HCT116 (cell line): ENCODE data around the gene FAM20C. TPM values are rescaled to one million over a fixed set of nuclear protein-coding genes. Genes with fewer than 3 reads are reported as not detected.

Experiments
- ATAC-seq: fragments of 200-7000 bp; cut with Tn5 transposase; 2 replicates; pipeline ENCODE4 v1.9.1; 2020; ENCODE audit warnings: mild to moderate bottlenecking, moderate library complexity
- BruUV-seq: library from RNA; stranded (reverse); fragments of 400-500 nt; replicated peaks from 2 replicates; lab custom pipeline; 2021; lab: Mats Ljungman, UMichigan
- CTCF ChIA-PET: fragments of 300-600 bp; sonication (Branson Sonifier 250); formaldehyde crosslinking; loops from one replicate; lab custom pipeline; 2021; ENCODE audit warnings: antibody characterized with exemption; lab: Charles Lee
- POLR2A ChIA-PET: fragments of 300-600, 350-600 bp; sonication (Branson Sonifier 250); formaldehyde crosslinking; loops from one replicate; lab custom pipeline; 2021; ENCODE audit warnings: antibody characterized with exemption; lab: Charles Lee
- RAD21 ChIA-PET, 2 experiments: fragments of 300-600 bp; sonication (Branson Sonifier 250); formaldehyde crosslinking; loops; one replicate each; lab custom pipeline; 2023; ENCODE audit warnings: low total read pairs in 2 of 2; ENCODE audit not compliant: uncharacterized antibody in 2 of 2, unreplicated experiment in 2 of 2, low non-redundant PET in 1 of 2; lab: Charles Lee
- DNase-seq: peaks from one replicate; pipeline ENCODE4 v3.0.0-alpha.2; 2010; ENCODE audit warnings: low read depth, low spot score
- H2AFZ ChIP-seq: fragments of 200-600 bp; shearing (Covaris generic), sonication (generic); 2 replicates; pipeline ENCODE4 v1.6.1; 2017; ENCODE audit warnings: low read depth, mixed run types, mixed read lengths, antibody characterized with exemption, low read length; ENCODE audit not compliant: poor library complexity, severe bottlenecking
- H3K27ac ChIP-seq: 2 replicates; pipeline ENCODE4 v1.5.1; 2012; ENCODE audit warnings: low read depth, low read length
- H3K27me3 ChIP-seq: fragments of 200-600 bp; sonication (generic); 2 replicates; pipeline ENCODE4 v1.6.1; 2016; ENCODE audit warnings: mixed run types, low read length, mixed read lengths; ENCODE audit not compliant: insufficient read depth
- H3K36me3 ChIP-seq, 2 experiments: fragments of 200-500 bp in 1 of 2; fragments of 200-600 bp in 1 of 2; sonication (Bioruptor generic) in 1 of 2; sonication (generic) in 1 of 2; 2 replicates each; pipeline versions ENCODE4 v1.5.1 to v1.6.1; 2014 to 2016; ENCODE audit warnings: low read length in 2 of 2, inconsistent platforms in 1 of 2, mixed read lengths in 1 of 2, mixed run types in 1 of 2; ENCODE audit not compliant: insufficient read depth in 2 of 2, control insufficient read depth in 1 of 2
- H3K4me1 ChIP-seq, 2 experiments: fragments of 200-600 bp in 1 of 2; sonication (generic) in 1 of 2; 2 replicates each; pipeline versions ENCODE4 v1.5.1 to v1.6.1; 2012 to 2017; ENCODE audit warnings: low read length in 2 of 2, inconsistent platforms in 1 of 2, mild to moderate bottlenecking in 1 of 2, mixed read lengths in 1 of 2, mixed run types in 1 of 2, moderate library complexity in 1 of 2; ENCODE audit not compliant: insufficient read depth in 2 of 2, control insufficient read depth in 1 of 2
- H3K4me2 ChIP-seq: fragments of 200-600 bp; sonication (generic); 2 replicates; pipeline ENCODE4 v1.6.1; 2017; ENCODE audit warnings: mixed run types, low read length, mixed read lengths
- H3K4me3 ChIP-seq, 2 experiments: fragments of 200-600 bp in 1 of 2; sonication (generic) in 1 of 2; replicated peaks in 1 of 2; 2 replicates each; pipeline ENCODE4 v1.5.1; 2011 to 2016; ENCODE audit warnings: low read length in 2 of 2, control low read depth in 1 of 2, low read depth in 1 of 2, mild to moderate bottlenecking in 1 of 2, mixed read lengths in 1 of 2, mixed run types in 1 of 2
- H3K79me2 ChIP-seq: fragments of 200-600 bp; sonication (generic); 2 replicates; pipeline ENCODE4 v1.6.1; 2017; ENCODE audit warnings: mild to moderate bottlenecking, mixed run types, low read length, moderate library complexity, mixed read lengths; ENCODE audit not compliant: insufficient read depth
- H3K9ac ChIP-seq: fragments of 200-600 bp; sonication (generic); 2 replicates; pipeline ENCODE4 v1.6.1; 2016; ENCODE audit warnings: low read length, mixed read lengths
- H3K9me2 ChIP-seq: fragments of 200-600 bp; sonication (generic), shearing (Covaris generic); 2 replicates; pipeline ENCODE4 v1.6.1; 2017; ENCODE audit warnings: mixed run types, mild to moderate bottlenecking, moderate library complexity; ENCODE audit not compliant: insufficient read depth
- H3K9me3 ChIP-seq, 2 experiments: fragments of 200-500 bp in 1 of 2; fragments of 200-600 bp in 1 of 2; sonication (Bioruptor generic) in 1 of 2; sonication (generic) in 1 of 2; 2 replicates each; pipeline ENCODE4 v1.6.1; 2014 to 2017; ENCODE audit warnings: low read length in 2 of 2, mixed read lengths in 2 of 2, inconsistent platforms in 1 of 2, low read depth in 1 of 2, mild to moderate bottlenecking in 1 of 2, mixed run types in 1 of 2, moderate library complexity in 1 of 2; ENCODE audit not compliant: control insufficient read depth in 1 of 2, insufficient read depth in 1 of 2
- H4K20me1 ChIP-seq: fragments of 200-600 bp; sonication (generic), shearing (Covaris generic); 2 replicates; pipeline ENCODE4 v1.6.1; 2017; ENCODE audit warnings: mixed run types, mild to moderate bottlenecking, moderate library complexity; ENCODE audit not compliant: insufficient read depth
- ATF3 ChIP-seq: IDR thresholded peaks from 2 replicates; pipeline ENCODE4 v1.6.1; 2012
- CEBPB ChIP-seq: IDR thresholded peaks from 2 replicates; pipeline ENCODE4 v1.6.1; 2012; ENCODE audit warnings: low read depth
- CTCF ChIP-seq, 3 experiments: fragments of 200-600 bp in 1 of 3; sonication (generic) in 1 of 3; IDR thresholded peaks in 2 of 3; conservative IDR thresholded peaks in 1 of 3; 2 replicates each; pipeline ENCODE4 v1.5.1; 2012 to 2017; ENCODE audit warnings: low read depth in 2 of 3, low read length in 2 of 3, antibody characterized with exemption in 1 of 3, borderline replicate concordance in 1 of 3, control low read depth in 1 of 3, mild to moderate bottlenecking in 1 of 3, mixed read lengths in 1 of 3, mixed run types in 1 of 3, moderate library complexity in 1 of 3; ENCODE audit not compliant: insufficient read depth in 1 of 3
- ELF1 ChIP-seq: IDR thresholded peaks from 2 replicates; pipeline ENCODE4 v1.6.1; 2012; ENCODE audit warnings: low read depth, borderline replicate concordance
- JUND ChIP-seq: IDR thresholded peaks from 2 replicates; pipeline ENCODE4 v1.6.1; 2012
- MAX ChIP-seq: IDR thresholded peaks from 2 replicates; pipeline ENCODE4 v1.6.1; 2012
- POLR2A ChIP-seq: IDR thresholded peaks from 2 replicates; pipeline ENCODE4 v1.7.0; 2011; ENCODE audit warnings: borderline replicate concordance; ENCODE audit not compliant: insufficient read depth, insufficient read length; ENCODE audit errors: extremely low read depth
- POLR2AphosphoS5 ChIP-seq: IDR thresholded peaks from 2 replicates; pipeline ENCODE4 v1.6.1; 2011; ENCODE audit warnings: mild to moderate bottlenecking, low read depth, low read length, moderate library complexity
- SIN3A ChIP-seq: IDR thresholded peaks from 2 replicates; pipeline ENCODE4 v1.6.1; 2012; ENCODE audit warnings: low read depth
- TCF7L2 ChIP-seq: IDR thresholded peaks from 2 replicates; pipeline ENCODE4 v1.7.0; 2011; ENCODE audit warnings: borderline replicate concordance, inconsistent platforms; ENCODE audit not compliant: insufficient read depth, insufficient read length; ENCODE audit errors: extremely low read depth
- ZBTB33 ChIP-seq: IDR thresholded peaks from 2 replicates; pipeline ENCODE4 v1.6.1; 2011; ENCODE audit warnings: mild to moderate bottlenecking, low read length, moderate library complexity; ENCODE audit not compliant: insufficient replicate concordance; ENCODE audit errors: extremely low read depth
- ZFX ChIP-seq: fragments of 450-650 bp; IDR thresholded peaks from 2 replicates; pipeline ENCODE4 v1.6.1; 2017
- ZNF274 ChIP-seq: fragments of 200-500 bp; sonication (Bioruptor generic); IDR thresholded peaks from 2 replicates; pipeline ENCODE4 v1.6.1; 2014; ENCODE audit warnings: mild to moderate bottlenecking, low read depth, low read length, inconsistent platforms
- intact Hi-C: fragments of 100-400 bp; cut with micrococcal nuclease; formaldehyde crosslinking; loops from 2 replicates; pipeline ENCODE4 v1.10.0; 2022
- total RNA-seq: library from RNA; stranded (reverse); gene quantifications from one replicate; pipeline ENCODE4 v1.2.1, GENCODE V29; 2021; ENCODE audit not compliant: unreplicated experiment

FAM20C gene
- total RNA-seq, 1 experiment from 2014 or later, result 27.1 TPM

- POLR2A ChIA-PET, result interaction anchor here (1.0 kb wide), 1 partner anchor 44 kb away, joined by 3 read pairs; the partner anchor contains the start of gene FAM20C
- Histone ChIP-seq H4K20me1 (no peaks in the 10 kb centered on the region), H3K4me1 (peaks cover 7 to 18% of the 10 kb centered on the region in 2 experiments), H3K79me2 (no peaks in the 10 kb centered on the region), H3K9ac (peak overlapping the region; percentile 72), H2AFZ (no peak overlapping the region), H3K36me3 (no peaks in the 10 kb centered on the region), H3K27me3 (no peaks in the 10 kb centered on the region), H3K4me2 (peak overlapping the region; percentile 61), H3K27ac (peak overlapping the region; percentile 83), H3K9me3 (no peaks in the 10 kb centered on the region), H3K9me2 (no peaks in the 10 kb centered on the region), H3K4me3 (peak overlapping the region; percentile 57 to 62)
- intact Hi-C loops, result loop anchor here (2.0 kb wide), 1 partner anchor 44 kb away; the partner anchor contains the start of gene FAM20C
- TF ChIP-seq POLR2A (no peak), MAX (no peak), ZFX (no peak), JUND (no peak), ATF3 (no peak), ZNF274 (no peak), CTCF (IDR thresholded peaks at IDR 0.05 in 2 of 3, conservative IDR thresholded peaks at IDR 0.05 in 1 of 3; ENCODE audit: borderline replicate concordance in 1 of 3, insufficient read depth in 1 of 3, low read depth in 2 of 3, low read length in 2 of 3) (no peak), ZBTB33 (no peak), TCF7L2 (no peak), ELF1 (no peak), CEBPB (no peak), SIN3A (no peak), POLR2AphosphoS5 (no peak)
- DNase-seq, result no peak
- CTCF ChIA-PET, result no interaction called here
- no peak for ATAC-seq
- RAD21 ChIA-PET, result no interaction called here
- BruUV-seq, result no TSS peak
These were observed 43.8 kb upstream of the FAM20C start for GRCh38 chr7:148543-148931.
